Measurements from ENCODE around the gene CRB2.

Gene CRB2

DNA sequence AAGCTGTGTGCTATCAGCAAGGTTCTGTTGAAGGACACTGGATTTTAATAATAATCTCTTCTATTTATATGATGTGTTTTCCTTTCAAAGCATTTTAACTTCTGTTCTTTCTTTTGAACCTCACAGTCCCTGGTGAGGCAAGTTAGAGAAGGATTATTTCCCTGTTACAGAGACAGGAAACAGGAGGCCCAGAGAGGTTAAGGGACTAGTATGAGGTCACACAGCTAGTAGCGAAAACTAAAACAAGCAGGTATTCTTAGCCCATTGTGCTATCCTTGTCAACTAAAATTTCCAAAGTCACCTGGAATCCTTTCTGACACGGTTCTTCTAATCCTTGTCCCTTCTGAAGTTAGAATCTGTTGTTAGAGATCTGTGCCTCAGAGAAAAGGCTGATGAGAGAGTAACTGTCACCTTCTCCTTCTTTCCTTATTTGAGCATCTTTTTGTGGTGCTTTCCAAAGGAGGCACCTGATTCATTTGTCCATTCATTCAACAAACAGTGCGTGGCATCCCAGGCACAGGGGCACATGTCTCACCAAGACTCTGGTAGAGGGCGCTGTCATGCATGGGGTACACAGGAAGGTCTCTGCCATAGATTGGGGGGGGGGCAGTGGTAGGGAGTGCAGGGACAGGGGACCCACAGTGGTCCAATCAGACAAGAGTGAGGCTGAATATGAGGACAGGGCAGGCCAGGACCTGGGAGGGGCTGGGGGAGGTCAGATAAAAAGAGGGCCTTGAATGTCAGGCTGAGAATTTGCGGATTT is 61.5 kb downstream of the CRB2 start:
- Histone ChIP-seq H3K4me2 (ENCODE audit: low read depth, low read length) (no peak overlapping the region), H3K79me2 (ENCODE audit: low read length) (no peaks in the 10 kb centered on the region), H3K27ac (ENCODE audit: low read length) (no peak overlapping the region), H2AFZ (ENCODE audit: low read length) (no peak overlapping the region), H3K4me3 (ENCODE audit: low read length) (no peak overlapping the region), H3K4me1 (ENCODE audit: low read length) (no peaks in the 10 kb centered on the region), H3F3A (ENCODE audit: insufficient read depth, low read length) (no peaks in the 10 kb centered on the region), H3K9ac (ENCODE audit: low read length) (no peak overlapping the region), H3K27me3 (replicated peaks; ENCODE audit: insufficient read depth, low read length) (no peaks in the 10 kb centered on the region), H4K20me1 (ENCODE audit: insufficient read depth, low read length) (no peaks in the 10 kb centered on the region), H3K9me2 (replicated peaks; ENCODE audit: insufficient read depth, low read length) (no peaks in the 10 kb centered on the region), H3K36me3 (replicated peaks; ENCODE audit: insufficient read depth, low read length) (no peaks in the 10 kb centered on the region), H3K9me3 (replicated peaks; ENCODE audit: insufficient read depth, low read length) (no peaks in the 10 kb centered on the region)
- DNase-seq: no peak
- no peak for TF ChIP-seq EZH2phosphoT487 (IDR thresholded peaks at IDR 0.05; ENCODE audit: low read length)

DNA sequence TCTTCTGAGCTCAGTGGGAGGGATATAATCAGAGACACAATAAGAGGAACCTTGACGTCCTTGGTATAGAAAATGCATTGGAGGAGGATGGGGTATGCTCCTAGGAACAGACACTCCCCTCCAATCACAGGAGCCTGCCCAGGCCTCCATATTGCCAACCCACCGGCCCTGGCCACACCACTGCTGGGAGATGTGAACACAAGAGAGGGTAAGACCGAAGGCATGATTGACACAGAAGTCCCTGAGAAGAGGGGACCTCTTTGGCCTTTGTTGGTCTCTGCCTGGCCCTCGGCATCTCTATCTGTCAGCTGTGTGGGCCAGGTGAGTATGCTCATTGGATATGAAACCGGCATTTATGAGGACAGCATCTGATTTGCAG is 62.0 kb downstream of the CRB2 start:
- no peaks in the 10 kb centered on the region for H3K9me3 ChIP-seq (replicated peaks; ENCODE audit: insufficient read depth, low read length)
- H3K4me1 ChIP-seq (ENCODE audit: low read length): no peaks in the 10 kb centered on the region
- no peak overlapping the region for H3K27ac ChIP-seq (ENCODE audit: low read length)
- no peaks in the 10 kb centered on the region for H3F3A ChIP-seq (ENCODE audit: insufficient read depth, low read length)
- no peaks in the 10 kb centered on the region for H3K27me3 ChIP-seq (replicated peaks; ENCODE audit: insufficient read depth, low read length)
- no peak overlapping the region for H2AFZ ChIP-seq (ENCODE audit: low read length)
- no peak overlapping the region for H3K4me2 ChIP-seq (ENCODE audit: low read depth, low read length)
- no peak overlapping the region for H3K4me3 ChIP-seq (ENCODE audit: low read length)
- DNase-seq: no peak
- no peak overlapping the region for H3K9ac ChIP-seq (ENCODE audit: low read length)
- no peaks in the 10 kb centered on the region for H3K79me2 ChIP-seq (ENCODE audit: low read length)
- H3K36me3 ChIP-seq (replicated peaks; ENCODE audit: insufficient read depth, low read length): no peaks in the 10 kb centered on the region
- TF ChIP-seq, protein P1, sequence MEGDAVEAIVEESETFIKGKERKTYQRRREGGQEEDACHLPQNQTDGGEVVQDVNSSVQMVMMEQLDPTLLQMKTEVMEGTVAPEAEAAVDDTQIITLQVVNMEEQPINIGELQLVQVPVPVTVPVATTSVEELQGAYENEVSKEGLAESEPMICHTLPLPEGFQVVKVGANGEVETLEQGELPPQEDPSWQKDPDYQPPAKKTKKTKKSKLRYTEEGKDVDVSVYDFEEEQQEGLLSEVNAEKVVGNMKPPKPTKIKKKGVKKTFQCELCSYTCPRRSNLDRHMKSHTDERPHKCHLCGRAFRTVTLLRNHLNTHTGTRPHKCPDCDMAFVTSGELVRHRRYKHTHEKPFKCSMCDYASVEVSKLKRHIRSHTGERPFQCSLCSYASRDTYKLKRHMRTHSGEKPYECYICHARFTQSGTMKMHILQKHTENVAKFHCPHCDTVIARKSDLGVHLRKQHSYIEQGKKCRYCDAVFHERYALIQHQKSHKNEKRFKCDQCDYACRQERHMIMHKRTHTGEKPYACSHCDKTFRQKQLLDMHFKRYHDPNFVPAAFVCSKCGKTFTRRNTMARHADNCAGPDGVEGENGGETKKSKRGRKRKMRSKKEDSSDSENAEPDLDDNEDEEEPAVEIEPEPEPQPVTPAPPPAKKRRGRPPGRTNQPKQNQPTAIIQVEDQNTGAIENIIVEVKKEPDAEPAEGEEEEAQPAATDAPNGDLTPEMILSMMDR (IDR thresholded peaks at IDR 0.05; ENCODE audit: low read length): no peak
- TF ChIP-seq EZH2phosphoT487 (IDR thresholded peaks at IDR 0.05; ENCODE audit: low read length) (no peak), EZH2 (optimal IDR thresholded peaks at IDR 0.05; ENCODE audit: low read depth, low read length) (no peak)
- no peaks in the 10 kb centered on the region for H3K9me2 ChIP-seq (replicated peaks; ENCODE audit: insufficient read depth, low read length)
- no peaks in the 10 kb centered on the region for H4K20me1 ChIP-seq (ENCODE audit: insufficient read depth, low read length)

DNA sequence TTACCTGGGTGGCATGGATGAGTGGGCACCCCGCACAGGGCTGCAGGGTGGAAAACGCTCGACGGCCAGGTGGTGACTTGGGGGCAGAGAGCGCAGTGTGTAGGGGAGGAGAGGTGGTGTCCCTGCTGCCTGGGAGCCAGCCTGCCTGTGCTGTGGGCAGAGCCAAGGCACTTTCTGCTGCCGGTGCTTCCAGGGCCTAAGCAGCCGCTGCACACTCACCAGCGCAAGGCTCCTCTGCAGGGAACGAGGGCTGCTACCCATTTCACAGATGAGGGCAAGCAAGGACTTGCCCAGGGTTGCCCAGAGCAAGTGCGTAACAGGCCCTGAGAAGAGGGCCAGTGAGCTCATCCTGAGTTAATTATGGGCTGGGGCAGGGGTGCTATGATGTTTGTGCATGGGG is 62.5 kb downstream of the CRB2 start:
- H3K4me3 ChIP-seq (ENCODE audit: low read length): no peak overlapping the region
- no peak for TF ChIP-seq EZH2phosphoT487 (IDR thresholded peaks at IDR 0.05; ENCODE audit: low read length)
- TF ChIP-seq EZH2 (optimal IDR thresholded peaks at IDR 0.05; ENCODE audit: low read depth, low read length): no peak
- TF ChIP-seq, protein P1 (IDR thresholded peaks at IDR 0.05; ENCODE audit: low read length): no peak
- no peaks in the 10 kb centered on the region for H3K36me3 ChIP-seq (replicated peaks; ENCODE audit: insufficient read depth, low read length)
- no peak overlapping the region for H3K9ac ChIP-seq (ENCODE audit: low read length)
- no peaks in the 10 kb centered on the region for H3K79me2 ChIP-seq (ENCODE audit: low read length)
- no peaks in the 10 kb centered on the region for H3K4me1 ChIP-seq (ENCODE audit: low read length)
- no peak overlapping the region for H2AFZ ChIP-seq (ENCODE audit: low read length)
- no peaks in the 10 kb centered on the region for H3K9me3 ChIP-seq (replicated peaks; ENCODE audit: insufficient read depth, low read length)
- no peak overlapping the region for H3K4me2 ChIP-seq (ENCODE audit: low read depth, low read length)
- H3K27me3 ChIP-seq (replicated peaks; ENCODE audit: insufficient read depth, low read length): no peaks in the 10 kb centered on the region
- no peaks in the 10 kb centered on the region for H4K20me1 ChIP-seq (ENCODE audit: insufficient read depth, low read length)
- no peak for DNase-seq
- no peak overlapping the region for H3K27ac ChIP-seq (ENCODE audit: low read length)
- H3F3A ChIP-seq (ENCODE audit: insufficient read depth, low read length): no peaks in the 10 kb centered on the region
- H3K9me2 ChIP-seq (replicated peaks; ENCODE audit: insufficient read depth, low read length): no peaks in the 10 kb centered on the region

DNA sequence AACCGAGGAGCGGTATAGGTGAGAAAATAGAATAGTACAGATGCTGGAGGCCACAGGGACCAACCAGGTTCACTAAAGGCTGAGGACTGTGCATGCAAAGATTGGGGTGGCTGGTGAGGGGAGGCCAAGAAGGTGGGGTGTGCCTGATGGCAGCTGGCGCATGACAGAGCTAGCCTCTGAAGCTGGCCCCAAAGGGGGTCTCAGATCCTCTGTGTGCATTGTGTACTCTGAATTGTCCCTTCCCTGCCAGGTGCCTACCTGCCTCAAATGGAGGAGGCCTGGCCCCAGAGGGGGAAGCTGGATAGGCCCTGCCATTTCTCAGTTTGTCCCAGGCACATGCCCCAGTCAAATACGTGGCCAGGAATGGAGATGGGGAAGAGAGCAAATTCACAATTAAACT is 63.1 kb downstream of the CRB2 start:
- H4K20me1 ChIP-seq (ENCODE audit: insufficient read depth, low read length): no peaks in the 10 kb centered on the region
- H3K79me2 ChIP-seq (ENCODE audit: low read length): no peaks in the 10 kb centered on the region
- no peaks in the 10 kb centered on the region for H3K27me3 ChIP-seq (replicated peaks; ENCODE audit: insufficient read depth, low read length)
- no peaks in the 10 kb centered on the region for H3K36me3 ChIP-seq (replicated peaks; ENCODE audit: insufficient read depth, low read length)
- H2AFZ ChIP-seq (ENCODE audit: low read length): no peak overlapping the region
- no peaks in the 10 kb centered on the region for H3F3A ChIP-seq (ENCODE audit: insufficient read depth, low read length)
- no peaks in the 10 kb centered on the region for H3K9me3 ChIP-seq (replicated peaks; ENCODE audit: insufficient read depth, low read length)
- H3K4me3 ChIP-seq (ENCODE audit: low read length): no peak overlapping the region
- H3K4me1 ChIP-seq (ENCODE audit: low read length): no peaks in the 10 kb centered on the region
- no peak for DNase-seq
- no peak overlapping the region for H3K9ac ChIP-seq (ENCODE audit: low read length)
- no peak overlapping the region for H3K4me2 ChIP-seq (ENCODE audit: low read depth, low read length)
- no peaks in the 10 kb centered on the region for H3K9me2 ChIP-seq (replicated peaks; ENCODE audit: insufficient read depth, low read length)
- no peak overlapping the region for H3K27ac ChIP-seq (ENCODE audit: low read length)
- TF ChIP-seq, protein P1 (IDR thresholded peaks at IDR 0.05; ENCODE audit: low read length): no peak
- TF ChIP-seq EZH2 (optimal IDR thresholded peaks at IDR 0.05; ENCODE audit: low read depth, low read length) (no peak), EZH2phosphoT487 (IDR thresholded peaks at IDR 0.05; ENCODE audit: low read length) (no peak)

Data from MM.1S (cell line).